C4-2B (cell line): ENCODE results near the gene ZNF445.

Experiments
- ZFX ChIP-seq: fragments of 450-650 bp; IDR thresholded peaks from 2 replicates; pipeline ENCODE4 v1.6.1; 2017
- TF ChIP-seq, protein P1 (sequence below): fragments of 450-650 bp; conservative IDR thresholded peaks from 2 replicates; pipeline ENCODE4 v1.5.1; 2017; ENCODE audit warnings: mild to moderate bottlenecking

DNA sequence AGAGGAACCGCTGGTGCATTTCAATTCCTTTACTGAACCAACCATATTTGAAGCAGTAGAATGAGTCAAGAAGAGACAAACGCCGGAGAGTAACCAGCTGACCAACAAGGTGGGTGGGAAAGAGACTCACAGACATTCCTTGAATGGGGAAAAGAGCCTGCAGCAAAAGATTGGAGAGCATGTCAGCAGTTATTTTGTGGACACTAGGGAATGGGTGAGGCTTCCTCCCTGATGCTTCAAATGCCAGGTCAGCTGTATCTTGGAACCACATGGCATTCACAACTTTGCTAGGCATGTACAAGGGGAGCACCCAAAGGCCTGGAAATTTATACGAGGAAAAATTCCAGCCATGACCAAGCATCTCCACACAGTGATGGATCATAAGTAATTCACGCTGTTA is 47.6 kb upstream of the ZNF445 start:
- TF ChIP-seq, protein P1, sequence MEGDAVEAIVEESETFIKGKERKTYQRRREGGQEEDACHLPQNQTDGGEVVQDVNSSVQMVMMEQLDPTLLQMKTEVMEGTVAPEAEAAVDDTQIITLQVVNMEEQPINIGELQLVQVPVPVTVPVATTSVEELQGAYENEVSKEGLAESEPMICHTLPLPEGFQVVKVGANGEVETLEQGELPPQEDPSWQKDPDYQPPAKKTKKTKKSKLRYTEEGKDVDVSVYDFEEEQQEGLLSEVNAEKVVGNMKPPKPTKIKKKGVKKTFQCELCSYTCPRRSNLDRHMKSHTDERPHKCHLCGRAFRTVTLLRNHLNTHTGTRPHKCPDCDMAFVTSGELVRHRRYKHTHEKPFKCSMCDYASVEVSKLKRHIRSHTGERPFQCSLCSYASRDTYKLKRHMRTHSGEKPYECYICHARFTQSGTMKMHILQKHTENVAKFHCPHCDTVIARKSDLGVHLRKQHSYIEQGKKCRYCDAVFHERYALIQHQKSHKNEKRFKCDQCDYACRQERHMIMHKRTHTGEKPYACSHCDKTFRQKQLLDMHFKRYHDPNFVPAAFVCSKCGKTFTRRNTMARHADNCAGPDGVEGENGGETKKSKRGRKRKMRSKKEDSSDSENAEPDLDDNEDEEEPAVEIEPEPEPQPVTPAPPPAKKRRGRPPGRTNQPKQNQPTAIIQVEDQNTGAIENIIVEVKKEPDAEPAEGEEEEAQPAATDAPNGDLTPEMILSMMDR: no peak
- TF ChIP-seq ZFX: no peak
